BE2C (cell line): ENCODE results near the gene IL4R.

Experiments
- DNase-seq: peaks from one replicate; pipeline ENCODE4 v3.0.0-alpha.2; 2020
- H3K27me3 ChIP-seq: fragments of 250-450 bp; sonication (Bioruptor Pico); 2 replicates; pipeline ENCODE4 v1.5.1; 2020; ENCODE audit warnings: mild to moderate bottlenecking
- H3K36me3 ChIP-seq: fragments of 250-450 bp; sonication (Bioruptor Pico); 2 replicates; pipeline ENCODE4 v1.5.1; 2020; ENCODE audit warnings: mild to moderate bottlenecking
- H3K4me1 ChIP-seq: fragments of 250-450 bp; sonication (Bioruptor Pico); 2 replicates; pipeline ENCODE4 v1.5.1; 2020
- H3K4me3 ChIP-seq: 2 replicates; pipeline ENCODE4 v1.5.1; 2011; ENCODE audit warnings: low read depth, low read length
- H3K9me3 ChIP-seq: fragments of 250-450 bp; sonication (Bioruptor Pico); 2 replicates; pipeline ENCODE4 v1.5.1; 2020
- TF ChIP-seq, protein P1 (sequence below): IDR thresholded peaks from 2 replicates; pipeline ENCODE4 v1.5.1; 2012; ENCODE audit warnings: mild to moderate bottlenecking, low read depth, low read length

IL4R gene

GRCh38 chr16:27361987-27362386 lies 48.2 kb downstream of the IL4R start:
- Histone ChIP-seq H3K9me3 (no peaks in the 10 kb centered on the region), H3K36me3 (no peaks in the 10 kb centered on the region)

GRCh38 chr16:27362570-27363245 lies 48.9 kb downstream of the IL4R start:
- no peaks in the 10 kb centered on the region for H3K9me3 ChIP-seq
- TF ChIP-seq, protein P1, sequence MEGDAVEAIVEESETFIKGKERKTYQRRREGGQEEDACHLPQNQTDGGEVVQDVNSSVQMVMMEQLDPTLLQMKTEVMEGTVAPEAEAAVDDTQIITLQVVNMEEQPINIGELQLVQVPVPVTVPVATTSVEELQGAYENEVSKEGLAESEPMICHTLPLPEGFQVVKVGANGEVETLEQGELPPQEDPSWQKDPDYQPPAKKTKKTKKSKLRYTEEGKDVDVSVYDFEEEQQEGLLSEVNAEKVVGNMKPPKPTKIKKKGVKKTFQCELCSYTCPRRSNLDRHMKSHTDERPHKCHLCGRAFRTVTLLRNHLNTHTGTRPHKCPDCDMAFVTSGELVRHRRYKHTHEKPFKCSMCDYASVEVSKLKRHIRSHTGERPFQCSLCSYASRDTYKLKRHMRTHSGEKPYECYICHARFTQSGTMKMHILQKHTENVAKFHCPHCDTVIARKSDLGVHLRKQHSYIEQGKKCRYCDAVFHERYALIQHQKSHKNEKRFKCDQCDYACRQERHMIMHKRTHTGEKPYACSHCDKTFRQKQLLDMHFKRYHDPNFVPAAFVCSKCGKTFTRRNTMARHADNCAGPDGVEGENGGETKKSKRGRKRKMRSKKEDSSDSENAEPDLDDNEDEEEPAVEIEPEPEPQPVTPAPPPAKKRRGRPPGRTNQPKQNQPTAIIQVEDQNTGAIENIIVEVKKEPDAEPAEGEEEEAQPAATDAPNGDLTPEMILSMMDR, result no peak
- H3K36me3 ChIP-seq, result no peaks in the 10 kb centered on the region
- H3K27me3 ChIP-seq, result no peaks in the 10 kb centered on the region
- no peaks in the 10 kb centered on the region for H3K4me1 ChIP-seq
- no peak for DNase-seq
- no peak overlapping the region for H3K4me3 ChIP-seq

More at GRCh38 chr16:27361987-27362386, 48.2 kb downstream of the IL4R start:
- TF ChIP-seq, protein P1, result no peak
- no peaks in the 10 kb centered on the region for H3K27me3 ChIP-seq
- no peak for DNase-seq
- no peak overlapping the region for H3K4me3 ChIP-seq
- no peaks in the 10 kb centered on the region for H3K4me1 ChIP-seq

- no peaks in the 10 kb centered on the region for H3K36me3 ChIP-seq
Observed at GRCh38 chr16:27363246-27363632, 49.5 kb downstream of the IL4R start.

DNA sequence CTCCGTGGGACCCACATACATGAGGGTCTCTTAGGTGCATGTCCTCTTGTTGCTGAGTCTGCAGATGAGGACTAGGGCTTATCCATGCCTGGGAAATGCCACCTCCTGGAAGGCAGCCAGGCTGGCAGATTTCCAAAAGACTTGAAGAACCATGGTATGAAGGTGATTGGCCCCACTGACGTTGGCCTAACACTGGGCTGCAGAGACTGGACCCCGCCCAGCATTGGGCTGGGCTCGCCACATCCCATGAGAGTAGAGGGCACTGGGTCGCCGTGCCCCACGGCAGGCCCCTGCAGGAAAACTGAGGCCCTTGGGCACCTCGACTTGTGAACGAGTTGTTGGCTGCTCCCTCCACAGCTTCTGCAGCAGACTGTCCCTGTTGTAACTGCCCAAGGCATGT lies 50.0 kb downstream of the IL4R start:
- Histone ChIP-seq H3K36me3 (no peaks in the 10 kb centered on the region), H3K4me1 (no peaks in the 10 kb centered on the region), H3K9me3 (no peaks in the 10 kb centered on the region), H3K27me3 (no peaks in the 10 kb centered on the region), H3K4me3 (no peak overlapping the region)
- TF ChIP-seq, protein P1, result no peak
- DNase-seq, result no peak

More at GRCh38 chr16:27363246-27363632, 49.5 kb downstream of the IL4R start:
- Histone ChIP-seq H3K27me3 (no peaks in the 10 kb centered on the region), H3K4me3 (no peak overlapping the region), H3K9me3 (no peaks in the 10 kb centered on the region), H3K4me1 (no peaks in the 10 kb centered on the region)
- no peak for DNase-seq
- TF ChIP-seq, protein P1, result no peak

- no peaks in the 10 kb centered on the region for H3K9me3 ChIP-seq
- TF ChIP-seq, protein P1, result no peak
Observed at GRCh38 chr16:27364493-27365141, 50.8 kb downstream of the IL4R start.

More at GRCh38 chr16:27364493-27365141, 50.8 kb downstream of the IL4R start:
- H3K4me1 ChIP-seq, result no peaks in the 10 kb centered on the region
- H3K4me3 ChIP-seq, result no peak overlapping the region
- H3K36me3 ChIP-seq, result no peaks in the 10 kb centered on the region
- no peak for DNase-seq
- no peaks in the 10 kb centered on the region for H3K27me3 ChIP-seq
